Stimulated activated CD8-positive, alpha-beta memory T cell treated with anti-CD3 and anti-CD28 coated beads, Interleukin-15, amount 100 ng/mL, for 1 hour (primary cell): ENCODE data around the gene USP17L12.
"Not testable (repeated sequence)": the region's sequence is repeated elsewhere in the genome, so short reads cannot be mapped to it uniquely, and the experiment has no call there.

Experiments used
- DNase-seq: peaks from one replicate; pipeline ENCODE4 v3.0.0-alpha.2; 2020; ENCODE audit warnings: low read depth

Gene USP17L12, protein sequence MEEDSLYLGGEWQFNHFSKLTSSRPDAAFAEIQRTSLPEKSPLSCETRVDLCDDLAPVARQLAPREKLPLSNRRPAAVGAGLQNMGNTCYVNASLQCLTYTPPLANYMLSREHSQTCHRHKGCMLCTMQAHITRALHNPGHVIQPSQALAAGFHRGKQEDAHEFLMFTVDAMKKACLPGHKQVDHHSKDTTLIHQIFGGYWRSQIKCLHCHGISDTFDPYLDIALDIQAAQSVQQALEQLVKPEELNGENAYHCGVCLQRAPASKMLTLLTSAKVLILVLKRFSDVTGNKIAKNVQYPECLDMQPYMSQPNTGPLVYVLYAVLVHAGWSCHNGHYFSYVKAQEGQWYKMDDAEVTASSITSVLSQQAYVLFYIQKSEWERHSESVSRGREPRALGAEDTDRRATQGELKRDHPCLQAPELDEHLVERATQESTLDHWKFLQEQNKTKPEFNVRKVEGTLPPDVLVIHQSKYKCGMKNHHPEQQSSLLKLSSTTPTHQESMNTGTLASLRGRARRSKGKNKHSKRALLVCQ

DNA sequence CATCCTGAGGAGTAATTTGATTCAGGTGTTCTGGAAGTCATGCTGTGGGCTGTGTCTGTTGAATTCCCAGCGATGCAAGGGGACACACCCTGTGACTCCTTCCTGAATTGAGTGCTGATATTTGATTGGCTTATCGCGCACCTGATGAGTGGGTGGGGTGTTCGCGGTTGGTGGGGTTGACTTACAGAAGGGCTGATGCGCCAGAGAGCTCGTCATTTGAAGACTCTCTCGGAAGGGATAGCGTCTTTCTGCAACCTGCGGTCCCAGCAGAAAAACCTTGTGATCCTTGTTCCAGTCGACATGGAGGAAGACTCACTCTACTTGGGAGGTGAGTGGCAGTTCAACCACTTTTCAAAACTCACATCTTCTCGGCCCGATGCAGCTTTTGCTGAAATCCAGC, at the start of gene USP17L12:
TSS of gene USP17L12 (plus strand) at position 301 of the 400 bp plus-strand sequence. CDS start at position 301, 0 bp downstream.
- DNase-seq: not testable (repeated sequence)

DNA sequence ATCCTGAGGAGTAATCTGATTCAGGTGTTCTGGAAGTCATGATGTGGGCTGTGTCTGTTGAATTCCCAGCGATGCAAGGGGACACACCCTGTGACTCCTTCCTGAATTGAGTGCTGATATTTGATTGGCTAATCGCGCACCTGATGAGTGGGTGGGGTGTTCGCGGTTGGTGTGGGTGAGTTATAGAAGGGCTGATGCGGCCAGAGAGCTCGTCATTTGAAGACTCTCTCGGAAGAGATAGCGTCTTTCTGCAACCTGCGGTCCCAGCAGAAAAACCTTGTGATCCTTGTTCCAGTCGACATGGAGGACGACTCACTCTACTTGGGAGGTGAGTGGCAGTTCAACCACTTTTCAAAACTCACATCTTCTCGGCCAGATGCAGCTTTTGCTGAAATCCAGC, 9.6 kb upstream of the USP17L12 start, which contains the start of gene USP17L10:
TSS of gene USP17L10 (plus strand) at position 301 of the 400 bp plus-strand sequence. CDS start at position 301, 0 bp downstream.
- not testable (repeated sequence) for DNase-seq

DNA sequence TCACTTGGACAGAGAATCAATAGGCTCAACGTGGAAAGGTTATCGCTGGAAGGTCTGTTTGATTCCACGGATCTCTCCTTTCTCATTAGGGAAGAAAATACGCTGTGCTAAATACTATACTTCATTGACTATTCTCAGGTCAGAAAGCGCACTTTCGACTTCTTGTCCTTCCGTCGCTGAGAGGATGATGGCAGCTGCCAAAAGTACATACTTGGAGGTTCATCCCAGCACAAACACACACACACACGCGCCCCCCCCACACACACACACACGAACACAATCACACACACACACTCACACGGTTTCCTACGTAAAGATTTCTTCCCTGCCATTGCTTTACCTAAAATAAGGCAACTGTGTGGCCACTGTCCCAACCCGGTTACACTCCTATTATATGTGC, 5.3 kb upstream of the USP17L12 start:
- DNase-seq: not testable (repeated sequence)

DNA sequence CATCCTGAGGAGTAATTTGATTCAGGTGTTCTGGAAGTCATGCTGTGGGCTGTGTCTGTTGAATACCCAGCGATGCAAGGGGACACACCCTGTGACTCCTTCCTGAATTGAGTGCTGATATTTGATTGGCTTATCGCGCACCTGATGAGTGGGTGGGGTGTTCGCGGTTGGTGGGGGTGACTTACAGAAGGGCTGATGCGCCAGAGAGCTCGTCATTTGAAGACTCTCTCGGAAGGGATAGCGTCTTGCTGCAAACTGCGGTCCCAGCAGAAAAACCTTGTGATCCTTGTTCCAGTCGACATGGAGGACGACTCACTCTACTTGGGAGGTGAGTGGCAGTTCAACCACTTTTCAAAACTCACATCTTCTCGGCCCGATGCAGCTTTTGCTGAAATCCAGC, 4.8 kb upstream of the USP17L12 start, which contains the start of gene USP17L11:
TSS of gene USP17L11 (plus strand) at position 301 of the 400 bp plus-strand sequence. CDS start at position 301, 0 bp downstream.
- not testable (repeated sequence) for DNase-seq

DNA sequence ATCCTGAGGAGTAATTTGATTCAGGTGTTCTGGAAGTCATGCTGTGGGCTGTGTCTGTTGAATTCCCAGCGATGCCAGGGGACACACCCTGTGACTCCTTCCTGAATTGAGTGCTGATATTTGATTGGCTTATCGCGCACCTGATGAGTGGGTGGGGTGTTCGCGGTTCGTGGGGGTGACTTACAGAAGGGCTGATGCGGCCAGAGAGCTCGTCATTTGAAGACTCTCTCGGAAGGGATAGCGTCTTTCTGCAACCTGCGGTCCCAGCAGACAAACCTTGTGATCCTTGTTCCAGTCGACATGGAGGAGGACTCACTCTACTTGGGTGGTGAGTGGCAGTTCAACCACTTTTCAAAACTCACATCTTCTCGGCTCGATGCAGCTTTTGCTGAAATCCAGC, 4.6 kb downstream of the USP17L12 start, which contains the start of gene USP17L13:
TSS of gene USP17L13 (plus strand) at position 301 of the 400 bp plus-strand sequence. CDS start at position 301, 0 bp downstream.
- not testable (repeated sequence) for DNase-seq

DNA sequence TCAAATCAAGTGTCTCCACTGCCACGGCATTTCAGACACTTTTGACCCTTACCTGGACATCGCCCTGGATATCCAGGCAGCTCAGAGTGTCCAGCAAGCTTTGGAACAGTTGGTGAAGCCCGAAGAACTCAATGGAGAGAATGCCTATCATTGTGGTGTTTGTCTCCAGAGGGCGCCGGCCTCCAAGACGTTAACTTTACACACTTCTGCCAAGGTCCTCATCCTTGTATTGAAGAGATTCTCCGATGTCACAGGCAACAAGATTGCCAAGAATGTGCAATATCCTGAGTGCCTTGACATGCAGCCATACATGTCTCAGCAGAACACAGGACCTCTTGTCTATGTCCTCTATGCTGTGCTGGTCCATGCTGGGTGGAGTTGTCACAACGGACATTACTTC, 10.3 kb downstream of the USP17L12 start:
- not testable (repeated sequence) for DNase-seq

DNA sequence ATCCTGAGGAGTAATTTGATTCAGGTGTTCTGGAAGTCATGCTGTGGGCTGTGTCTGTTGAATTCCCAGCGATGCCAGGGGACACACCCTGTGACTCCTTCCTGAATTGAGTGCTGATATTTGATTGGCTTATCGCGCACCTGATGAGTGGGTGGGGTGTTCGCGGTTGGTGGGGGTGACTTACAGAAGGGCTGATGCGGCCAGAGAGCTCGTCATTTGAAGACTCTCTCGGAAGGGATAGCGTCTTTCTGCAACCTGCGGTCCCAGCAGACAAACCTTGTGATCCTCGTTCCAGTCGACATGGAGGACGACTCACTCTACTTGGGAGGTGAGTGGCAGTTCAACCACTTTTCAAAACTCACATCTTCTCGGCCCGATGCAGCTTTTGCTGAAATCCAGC, 14.1 kb downstream of the USP17L12 start, which contains the start of gene USP17L15:
TSS of gene USP17L15 (plus strand) at position 301 of the 400 bp plus-strand sequence. CDS start at position 301, 0 bp downstream.
- not testable (repeated sequence) for DNase-seq

DNA sequence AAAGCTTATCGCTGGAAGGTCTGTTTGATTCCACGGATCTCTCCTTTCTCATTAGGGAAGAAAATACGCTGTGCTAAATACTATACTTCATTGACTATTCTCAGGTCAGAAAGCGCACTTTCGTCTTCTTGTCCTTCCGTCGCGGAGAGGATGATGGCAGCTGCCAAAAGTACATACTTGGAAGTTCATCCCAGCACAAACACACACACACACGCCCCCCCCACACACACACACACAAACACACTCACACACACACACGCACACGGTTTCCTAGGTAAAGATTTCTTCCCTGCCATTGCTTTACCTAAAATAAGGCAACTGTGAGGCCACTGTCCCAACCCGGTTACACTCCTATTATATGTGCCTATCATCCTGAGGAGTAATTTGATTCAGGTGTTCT, 18.5 kb downstream of the USP17L12 start:
- not testable (repeated sequence) for DNase-seq

DNA sequence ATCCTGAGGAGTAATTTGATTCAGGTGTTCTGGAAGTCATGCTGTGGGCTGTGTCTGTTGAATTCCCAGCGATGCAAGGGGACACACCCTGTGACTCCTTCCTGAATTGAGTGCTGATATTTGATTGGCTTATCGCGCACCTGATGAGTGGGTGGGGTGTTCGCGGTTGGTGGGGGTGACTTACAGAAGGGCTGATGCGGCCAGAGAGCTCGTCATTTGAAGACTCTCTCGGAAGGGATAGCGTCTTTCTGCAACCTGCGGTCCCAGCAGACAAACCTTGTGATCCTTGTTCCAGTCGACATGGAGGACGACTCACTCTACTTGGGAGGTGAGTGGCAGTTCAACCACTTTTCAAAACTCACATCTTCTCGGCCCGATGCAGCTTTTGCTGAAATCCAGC, 23.6 kb downstream of the USP17L12 start, which contains the start of gene USP17L17:
TSS of gene USP17L17 (plus strand) at position 301 of the 400 bp plus-strand sequence. CDS start at position 301, 0 bp downstream.
- DNase-seq: not testable (repeated sequence)

DNA sequence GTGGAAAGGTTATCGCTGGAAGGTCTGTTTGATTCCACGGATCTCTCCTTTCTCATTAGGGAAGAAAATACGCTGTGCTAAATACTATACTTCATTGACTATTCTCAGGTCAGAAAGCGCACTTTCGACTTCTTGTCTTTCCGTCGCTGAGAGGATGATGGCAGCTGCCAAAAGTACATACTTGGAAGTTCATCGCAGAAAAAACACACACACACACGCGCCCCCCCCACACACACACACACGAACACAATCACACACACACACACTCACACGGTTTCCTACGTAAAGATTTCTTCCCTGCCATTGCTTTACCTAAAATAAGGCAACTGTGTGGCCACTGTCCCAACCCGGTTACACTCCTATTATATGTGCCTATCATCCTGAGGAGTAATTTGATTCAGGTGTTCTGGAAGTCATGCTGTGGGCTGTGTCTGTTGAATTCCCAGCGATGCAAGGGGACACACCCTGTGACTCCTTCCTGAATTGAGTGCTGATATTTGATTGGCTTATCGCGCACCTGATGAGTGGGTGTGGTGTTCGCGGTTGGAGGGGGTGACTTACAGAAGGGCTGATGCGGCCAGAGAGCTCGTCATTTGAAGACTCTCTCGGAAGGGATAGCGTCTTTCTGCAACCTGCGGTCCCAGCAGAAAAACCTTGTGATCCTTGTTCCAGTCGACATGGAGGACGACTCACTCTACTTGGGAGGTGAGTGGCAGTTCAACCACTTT, 28.2 kb downstream of the USP17L12 start, which contains the start of gene USP17L18:
TSS of gene USP17L18 (plus strand) at position 678 of the 728 bp plus-strand sequence. CDS start at position 678, 0 bp downstream.
- not testable (repeated sequence) for DNase-seq

DNA sequence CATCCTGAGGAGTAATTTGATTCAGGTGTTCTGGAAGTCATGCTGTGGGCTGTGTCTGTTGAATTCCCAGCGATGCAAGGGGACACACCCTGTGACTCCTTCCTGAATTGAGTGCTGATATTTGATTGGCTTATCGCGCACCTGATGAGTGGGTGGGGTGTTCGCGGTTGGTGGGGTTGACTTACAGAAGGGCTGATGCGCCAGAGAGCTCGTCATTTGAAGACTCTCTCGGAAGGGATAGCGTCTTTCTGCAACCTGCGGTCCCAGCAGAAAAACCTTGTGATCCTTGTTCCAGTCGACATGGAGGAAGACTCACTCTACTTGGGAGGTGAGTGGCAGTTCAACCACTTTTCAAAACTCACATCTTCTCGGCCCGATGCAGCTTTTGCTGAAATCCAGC, 33.1 kb downstream of the USP17L12 start, which contains the start of gene USP17L19:
TSS of gene USP17L19 (plus strand) at position 301 of the 400 bp plus-strand sequence. CDS start at position 301, 0 bp downstream.
- DNase-seq: not testable (repeated sequence)

DNA sequence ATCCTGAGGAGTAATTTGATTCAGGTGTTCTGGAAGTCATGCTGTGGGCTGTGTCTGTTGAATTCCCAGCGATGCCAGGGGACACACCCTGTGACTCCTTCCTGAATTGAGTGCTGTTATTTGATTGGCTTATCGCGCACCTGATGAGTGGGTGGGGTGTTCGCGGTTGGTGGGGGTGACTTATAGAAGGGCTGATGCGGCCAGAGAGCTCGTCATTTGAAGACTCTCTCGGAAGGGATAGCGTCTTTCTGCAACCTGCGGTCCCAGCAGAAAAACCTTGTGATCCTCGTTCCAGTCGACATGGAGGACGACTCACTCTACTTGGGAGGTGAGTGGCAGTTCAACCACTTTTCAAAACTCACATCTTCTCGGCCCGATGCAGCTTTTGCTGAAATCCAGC, 37.9 kb downstream of the USP17L12 start, which contains the start of gene USP17L20:
TSS of gene USP17L20 (plus strand) at position 301 of the 400 bp plus-strand sequence. CDS start at position 301, 0 bp downstream.
- not testable (repeated sequence) for DNase-seq

DNA sequence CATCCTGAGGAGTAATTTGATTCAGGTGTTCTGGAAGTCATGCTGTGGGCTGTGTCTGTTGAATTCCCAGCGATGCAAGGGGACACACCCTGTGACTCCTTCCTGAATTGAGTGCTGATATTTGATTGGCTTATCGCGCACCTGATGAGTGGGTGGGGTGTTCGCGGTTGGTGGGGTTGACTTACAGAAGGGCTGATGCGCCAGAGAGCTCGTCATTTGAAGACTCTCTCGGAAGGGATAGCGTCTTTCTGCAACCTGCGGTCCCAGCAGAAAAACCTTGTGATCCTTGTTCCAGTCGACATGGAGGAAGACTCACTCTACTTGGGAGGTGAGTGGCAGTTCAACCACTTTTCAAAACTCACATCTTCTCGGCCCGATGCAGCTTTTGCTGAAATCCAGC, 42.6 kb downstream of the USP17L12 start, which contains the start of gene USP17L21:
TSS of gene USP17L21 (plus strand) at position 301 of the 400 bp plus-strand sequence. CDS start at position 301, 0 bp downstream.
- not testable (repeated sequence) for DNase-seq

DNA sequence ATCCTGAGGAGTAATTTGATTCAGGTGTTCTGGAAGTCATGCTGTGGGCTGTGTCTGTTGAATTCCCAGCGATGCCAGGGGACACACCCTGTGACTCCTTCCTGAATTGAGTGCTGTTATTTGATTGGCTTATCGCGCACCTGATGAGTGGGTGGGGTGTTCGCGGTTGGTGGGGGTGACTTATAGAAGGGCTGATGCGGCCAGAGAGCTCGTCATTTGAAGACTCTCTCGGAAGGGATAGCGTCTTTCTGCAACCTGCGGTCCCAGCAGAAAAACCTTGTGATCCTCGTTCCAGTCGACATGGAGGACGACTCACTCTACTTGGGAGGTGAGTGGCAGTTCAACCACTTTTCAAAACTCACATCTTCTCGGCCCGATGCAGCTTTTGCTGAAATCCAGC, 47.4 kb downstream of the USP17L12 start, which contains the start of gene USP17L22:
TSS of gene USP17L22 (plus strand) at position 301 of the 400 bp plus-strand sequence. CDS start at position 301, 0 bp downstream.
- DNase-seq: not testable (repeated sequence)
